ENCODE results near the gene TRAF2. TPM values are rescaled to one million over a fixed set of nuclear protein-coding genes. Genes with fewer than 3 reads are reported as not detected.

TRAF2 gene
- total and polyA plus RNA-seq, 9 of the 15 experiments (the other 6 are each of a cell fraction or from before 2014, with no cell fraction given): 0.24 to 45.2 (median 18.0) TPM

DNA sequence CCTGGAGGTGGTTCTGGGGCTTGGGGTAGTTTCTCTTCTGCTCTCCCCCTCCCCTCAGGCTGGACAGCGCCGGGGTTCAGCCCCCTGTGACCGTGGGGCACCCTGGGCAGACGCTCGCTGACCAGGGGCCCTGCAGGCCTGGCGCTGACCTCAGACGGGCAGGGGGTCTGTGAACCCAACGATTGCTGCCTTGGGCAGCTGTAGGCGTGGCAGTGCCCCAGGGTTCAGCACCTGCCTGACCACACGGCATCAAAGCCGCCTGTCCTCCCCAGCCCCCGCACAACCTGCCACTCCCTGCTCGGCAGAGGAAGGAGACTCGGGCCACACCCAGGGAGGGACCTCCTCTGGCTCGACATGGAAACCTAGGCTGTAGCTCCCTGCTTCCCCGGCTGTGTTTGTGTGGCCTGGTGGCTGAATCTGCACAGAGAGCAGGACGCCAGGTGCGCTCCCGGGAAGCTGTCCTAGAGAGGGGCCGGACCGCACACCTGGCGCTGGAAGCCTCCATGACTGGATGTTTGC is 77.9 kb downstream of the TRAF2 start (continued):
- TF ChIP-seq ARID3B (CRISPR knock-in tag; IDR thresholded peaks at IDR 0.05; ENCODE audit: borderline replicate concordance): no peak
- no peak for TF ChIP-seq RFX5 (IDR thresholded peaks at IDR 0.05; ENCODE audit: low read depth, low read length)
- no peak for TF ChIP-seq ZNF695 (CRISPR knock-in tag; IDR thresholded peaks at IDR 0.05)
- TF ChIP-seq ZBTB5 (IDR thresholded peaks at IDR 0.05): no peak
- no peak for TF ChIP-seq HSF4 (CRISPR knock-in tag; IDR thresholded peaks at IDR 0.05; ENCODE audit: borderline replicate concordance)
- TF ChIP-seq MBD2 (IDR thresholded peaks at IDR 0.05; ENCODE audit: borderline replicate concordance, low read depth): 0 out of 2 replicates have a peak, but pooled peaks have one; percentile 17
- no peak for TF ChIP-seq NEUROD1 (IDR thresholded peaks at IDR 0.05; ENCODE audit: borderline replicate concordance, low read depth, low read length, partially characterized antibody)
- no peak for TF ChIP-seq PURB (CRISPR knock-in tag; IDR thresholded peaks at IDR 0.05; ENCODE audit: low read depth)
- TF ChIP-seq SRSF7 (optimal IDR thresholded peaks at IDR 0.05; ENCODE audit: low read depth, low read length): no peak
- TF ChIP-seq ZBTB8A (IDR thresholded peaks at IDR 0.05; ENCODE audit: partially characterized antibody): no peak
- TF ChIP-seq ZFX (CRISPR knock-in tag; IDR thresholded peaks at IDR 0.05): 0 out of 2 replicates have a peak, but pooled peaks have one; percentile 33
- no peak for TF ChIP-seq NFE2L1 (tag; IDR thresholded peaks at IDR 0.05; ENCODE audit: borderline replicate concordance, low read depth)
- no peak for TF ChIP-seq GATAD2A (IDR thresholded peaks at IDR 0.05)
- no peak for TF ChIP-seq RBM34 (IDR thresholded peaks at IDR 0.05; ENCODE audit: borderline replicate concordance, insufficient read depth, low read length)
- no peak for TF ChIP-seq MEF2D (tag; conservative IDR thresholded peaks at IDR 0.05; ENCODE audit: low read depth)
- no peak for TF ChIP-seq RB1 (IDR thresholded peaks at IDR 0.05; ENCODE audit: low read depth)
- 0 out of 2 replicates have a peak, but pooled peaks have one; percentile 2 for TF ChIP-seq SPI1 (IDR thresholded peaks at IDR 0.05; ENCODE audit: borderline replicate concordance, low read depth, low read length)
- no peak for TF ChIP-seq HDAC2 (IDR thresholded peaks at IDR 0.05)
- peak; percentile 57 for TF ChIP-seq POLR2G (IDR thresholded peaks at IDR 0.05; ENCODE audit: low read depth, low read length)
- peak; percentile 92 for TF ChIP-seq CTBP1 (IDR thresholded peaks at IDR 0.05; ENCODE audit: borderline replicate concordance)
- TF ChIP-seq SAFB (IDR thresholded peaks at IDR 0.05; ENCODE audit: borderline replicate concordance, low read depth, low read length): no peak
- TF ChIP-seq NRF1 (conservative IDR thresholded peaks at IDR 0.05 in 1 of 2, IDR thresholded peaks at IDR 0.05 in 1 of 2): peak; percentile 12 to 37; a peak in 1 of 4 replicates
- 0 out of 2 replicates have a peak, but pooled peaks have one; percentile 50 for TF ChIP-seq ARID1B (IDR thresholded peaks at IDR 0.05)
- TF ChIP-seq, protein P1, sequence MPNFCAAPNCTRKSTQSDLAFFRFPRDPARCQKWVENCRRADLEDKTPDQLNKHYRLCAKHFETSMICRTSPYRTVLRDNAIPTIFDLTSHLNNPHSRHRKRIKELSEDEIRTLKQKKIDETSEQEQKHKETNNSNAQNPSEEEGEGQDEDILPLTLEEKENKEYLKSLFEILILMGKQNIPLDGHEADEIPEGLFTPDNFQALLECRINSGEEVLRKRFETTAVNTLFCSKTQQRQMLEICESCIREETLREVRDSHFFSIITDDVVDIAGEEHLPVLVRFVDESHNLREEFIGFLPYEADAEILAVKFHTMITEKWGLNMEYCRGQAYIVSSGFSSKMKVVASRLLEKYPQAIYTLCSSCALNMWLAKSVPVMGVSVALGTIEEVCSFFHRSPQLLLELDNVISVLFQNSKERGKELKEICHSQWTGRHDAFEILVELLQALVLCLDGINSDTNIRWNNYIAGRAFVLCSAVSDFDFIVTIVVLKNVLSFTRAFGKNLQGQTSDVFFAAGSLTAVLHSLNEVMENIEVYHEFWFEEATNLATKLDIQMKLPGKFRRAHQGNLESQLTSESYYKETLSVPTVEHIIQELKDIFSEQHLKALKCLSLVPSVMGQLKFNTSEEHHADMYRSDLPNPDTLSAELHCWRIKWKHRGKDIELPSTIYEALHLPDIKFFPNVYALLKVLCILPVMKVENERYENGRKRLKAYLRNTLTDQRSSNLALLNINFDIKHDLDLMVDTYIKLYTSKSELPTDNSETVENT (CRISPR knock-in tag; IDR thresholded peaks at IDR 0.05): no peak
- no peak for TF ChIP-seq ZNF431 (CRISPR knock-in tag; IDR thresholded peaks at IDR 0.05)
